ENCODE data around the gene GDF2. TPM values are rescaled to one million over a fixed set of nuclear protein-coding genes. Genes with fewer than 3 reads are reported as not detected.

GDF2 gene
- total RNA-seq, 4 donors from 2014 or later: not detected

DNA sequence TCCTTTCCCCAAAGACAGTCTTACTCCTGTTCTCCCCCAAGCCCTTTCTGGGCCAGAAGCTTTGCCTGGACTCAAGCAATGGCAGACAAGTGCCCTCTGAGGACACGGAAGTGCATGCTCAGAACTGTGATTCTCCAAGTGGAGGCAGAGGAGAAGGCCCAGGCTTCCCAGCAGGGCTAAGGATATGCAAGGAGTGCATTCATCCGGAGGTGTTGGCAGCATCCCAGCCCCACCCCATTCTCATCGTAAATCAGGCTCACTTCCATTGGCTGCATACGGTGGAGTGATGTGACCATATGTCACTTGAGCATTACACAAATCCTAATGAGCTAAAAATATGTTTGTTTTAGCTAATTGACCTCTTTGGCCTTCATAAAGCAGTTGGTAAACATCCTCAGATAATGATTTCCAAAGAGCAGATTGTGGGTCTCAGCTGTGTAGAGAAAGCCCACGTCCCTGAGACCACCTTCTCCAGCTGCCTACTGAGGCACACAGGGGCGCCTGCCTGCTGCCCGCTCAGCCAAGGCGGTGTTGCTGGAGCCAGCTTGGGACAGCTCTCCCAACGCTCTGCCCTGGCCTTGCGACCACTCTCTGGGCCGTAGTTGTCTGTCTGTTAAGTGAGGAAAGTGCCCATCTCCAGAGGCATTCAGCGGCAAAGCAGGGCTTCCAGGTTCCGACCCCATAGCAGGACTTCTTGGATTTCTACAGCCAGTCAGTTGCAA, 24.5 kb downstream of the GDF2 start:
- ATAC-seq (no peak), DNase-seq (no peak)
- intact Hi-C loops (cut with DNase I; ENCODE audit: low total_unique reads): no loop called here
- no peak for TF ChIP-seq POLR2A (IDR thresholded peaks at IDR 0.05)
- TF ChIP-seq, protein P1, sequence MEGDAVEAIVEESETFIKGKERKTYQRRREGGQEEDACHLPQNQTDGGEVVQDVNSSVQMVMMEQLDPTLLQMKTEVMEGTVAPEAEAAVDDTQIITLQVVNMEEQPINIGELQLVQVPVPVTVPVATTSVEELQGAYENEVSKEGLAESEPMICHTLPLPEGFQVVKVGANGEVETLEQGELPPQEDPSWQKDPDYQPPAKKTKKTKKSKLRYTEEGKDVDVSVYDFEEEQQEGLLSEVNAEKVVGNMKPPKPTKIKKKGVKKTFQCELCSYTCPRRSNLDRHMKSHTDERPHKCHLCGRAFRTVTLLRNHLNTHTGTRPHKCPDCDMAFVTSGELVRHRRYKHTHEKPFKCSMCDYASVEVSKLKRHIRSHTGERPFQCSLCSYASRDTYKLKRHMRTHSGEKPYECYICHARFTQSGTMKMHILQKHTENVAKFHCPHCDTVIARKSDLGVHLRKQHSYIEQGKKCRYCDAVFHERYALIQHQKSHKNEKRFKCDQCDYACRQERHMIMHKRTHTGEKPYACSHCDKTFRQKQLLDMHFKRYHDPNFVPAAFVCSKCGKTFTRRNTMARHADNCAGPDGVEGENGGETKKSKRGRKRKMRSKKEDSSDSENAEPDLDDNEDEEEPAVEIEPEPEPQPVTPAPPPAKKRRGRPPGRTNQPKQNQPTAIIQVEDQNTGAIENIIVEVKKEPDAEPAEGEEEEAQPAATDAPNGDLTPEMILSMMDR (IDR thresholded peaks at IDR 0.05 in 4 of 5, conservative IDR thresholded peaks at IDR 0.05 in 1 of 5): no peak
- H3K27ac ChIP-seq: no peak overlapping the region
- no peaks in the 10 kb centered on the region for H3K36me3 ChIP-seq
- in situ Hi-C loops (cut with MboI; ENCODE audit: low sequenced_read_pairs in 4 of 4): no loop called here
- H3K27me3 ChIP-seq: no peaks in the 10 kb centered on the region
- no peaks in the 10 kb centered on the region for H3K9me3 ChIP-seq
- H3K4me3 ChIP-seq: no peak overlapping the region
- H3K4me1 ChIP-seq: no peaks in the 10 kb centered on the region

DNA sequence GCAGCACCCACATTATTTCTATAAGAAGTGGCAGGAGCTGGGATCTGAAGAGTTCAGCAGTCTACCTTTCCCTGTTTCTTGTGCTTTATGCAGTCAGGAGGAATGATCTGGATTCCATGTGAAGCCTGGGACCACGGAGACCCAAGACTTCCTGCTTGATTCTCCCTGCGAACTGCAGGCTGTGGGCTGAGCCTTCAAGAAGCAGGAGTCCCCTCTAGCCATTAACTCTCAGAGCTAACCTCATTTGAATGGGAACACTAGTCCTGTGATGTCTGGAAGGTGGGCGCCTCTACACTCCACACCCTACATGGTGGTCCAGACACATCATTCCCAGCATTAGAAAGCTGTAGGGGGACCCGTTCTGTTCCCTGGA, 25.0 kb downstream of the GDF2 start:
- Histone ChIP-seq H3K4me3 (no peak overlapping the region), H3K36me3 (no peaks in the 10 kb centered on the region), H3K4me1 (no peaks in the 10 kb centered on the region), H3K27me3 (no peaks in the 10 kb centered on the region), H3K27ac (no peak overlapping the region), H3K9me3 (no peaks in the 10 kb centered on the region)
- intact Hi-C loops (cut with DNase I; ENCODE audit: low total_unique reads): no loop called here
- DNase-seq (no peak), ATAC-seq (no peak)
- in situ Hi-C loops (cut with MboI; ENCODE audit: low sequenced_read_pairs in 4 of 4): no loop called here
- TF ChIP-seq, protein P1 (IDR thresholded peaks at IDR 0.05 in 4 of 5, conservative IDR thresholded peaks at IDR 0.05 in 1 of 5): no peak
- TF ChIP-seq POLR2A (IDR thresholded peaks at IDR 0.05): no peak

DNA sequence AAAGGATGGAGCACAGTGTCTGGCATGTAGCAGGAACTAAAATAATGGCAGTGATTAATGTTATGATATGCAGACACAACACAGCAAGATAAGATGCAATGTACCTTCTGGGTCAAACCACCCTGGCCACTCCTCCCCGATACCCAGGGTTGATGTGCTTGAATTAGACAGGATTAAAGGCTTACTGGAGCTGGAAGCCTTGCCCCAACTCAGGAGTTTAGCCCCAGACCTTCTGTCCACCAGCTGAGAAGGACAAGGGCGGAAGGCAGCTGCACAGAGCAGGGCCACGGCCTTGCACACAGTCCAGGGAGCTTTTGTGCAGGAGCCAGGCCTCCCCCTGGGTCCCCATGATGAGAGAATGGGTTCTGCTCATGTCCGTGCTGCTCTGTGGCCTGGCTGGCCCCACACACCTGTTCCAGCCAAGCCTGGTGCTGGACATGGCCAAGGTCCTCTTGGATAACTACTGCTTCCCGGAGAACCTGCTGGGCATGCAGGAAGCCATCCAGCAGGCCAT, 25.9 kb downstream of the GDF2 start, which contains the start of gene RBP3:
Gene RBP3, plus strand, starts transcription at position 226 of the 514 bp plus-strand sequence. Its CDS starts 122 bp downstream, at position 348.
- Histone ChIP-seq H3K4me3 (no peak within 1 kb of the TSS), H3K9me3 (no peaks in the 10 kb centered on the region), H3K4me1 (no peaks in the 10 kb centered on the region), H3K27me3 (no peaks in the 10 kb centered on the region), H3K27ac (no peak within 1 kb of the TSS), H3K36me3 (no peaks in the 10 kb centered on the region)
- no peak for DNase-seq
- TF ChIP-seq, protein P1 (IDR thresholded peaks at IDR 0.05 in 4 of 5, conservative IDR thresholded peaks at IDR 0.05 in 1 of 5): no peak
- no peak for TF ChIP-seq POLR2A (IDR thresholded peaks at IDR 0.05)
- ATAC-seq: no peak
- intact Hi-C loops (cut with DNase I; ENCODE audit: low total_unique reads): no loop called here
- in situ Hi-C loops (cut with MboI; ENCODE audit: low sequenced_read_pairs in 4 of 4): no loop called here

DNA sequence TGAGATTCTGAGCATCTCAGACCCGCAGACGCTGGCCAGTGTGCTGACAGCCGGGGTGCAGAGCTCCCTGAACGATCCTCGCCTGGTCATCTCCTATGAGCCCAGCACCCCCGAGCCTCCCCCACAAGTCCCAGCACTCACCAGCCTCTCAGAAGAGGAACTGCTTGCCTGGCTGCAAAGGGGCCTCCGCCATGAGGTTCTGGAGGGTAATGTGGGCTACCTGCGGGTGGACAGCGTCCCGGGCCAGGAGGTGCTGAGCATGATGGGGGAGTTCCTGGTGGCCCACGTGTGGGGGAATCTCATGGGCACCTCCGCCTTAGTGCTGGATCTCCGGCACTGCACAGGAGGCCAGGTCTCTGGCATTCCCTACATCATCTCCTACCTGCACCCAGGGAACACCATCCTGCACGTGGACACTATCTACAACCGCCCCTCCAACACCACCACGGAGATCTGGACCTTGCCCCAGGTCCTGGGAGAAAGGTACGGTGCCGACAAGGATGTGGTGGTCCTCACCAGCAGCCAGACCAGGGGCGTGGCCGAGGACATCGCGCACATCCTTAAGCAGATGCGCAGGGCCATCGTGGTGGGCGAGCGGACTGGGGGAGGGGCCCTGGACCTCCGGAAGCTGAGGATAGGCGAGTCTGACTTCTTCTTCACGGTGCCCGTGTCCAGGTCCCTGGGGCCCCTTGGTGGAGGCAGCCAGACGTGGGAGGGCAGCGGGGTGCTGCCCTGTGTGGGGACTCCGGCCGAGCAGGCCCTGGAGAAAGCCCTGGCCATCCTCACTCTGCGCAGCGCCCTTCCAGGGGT, 26.6 kb downstream of the GDF2 start:
- in situ Hi-C loops (cut with MboI; ENCODE audit: low sequenced_read_pairs in 4 of 4): no loop called here

More for the DNA sequence above, 26.6 kb downstream of the GDF2 start:
- no peaks in the 10 kb centered on the region for H3K27me3 ChIP-seq
- no peaks in the 10 kb centered on the region for H3K36me3 ChIP-seq
- no peaks in the 10 kb centered on the region for H3K9me3 ChIP-seq
- no peak for ATAC-seq
- no peak for TF ChIP-seq POLR2A (IDR thresholded peaks at IDR 0.05)
- TF ChIP-seq, protein P1 (IDR thresholded peaks at IDR 0.05 in 4 of 5, conservative IDR thresholded peaks at IDR 0.05 in 1 of 5): no peak
- no peak for DNase-seq
- no peak overlapping the region for H3K27ac ChIP-seq
- no peak overlapping the region for H3K4me3 ChIP-seq
- intact Hi-C loops (cut with DNase I; ENCODE audit: low total_unique reads): no loop called here
- H3K4me1 ChIP-seq: no peaks in the 10 kb centered on the region
